PC-9 (cell line): ENCODE results near the gene NCBP2L. TPM values are rescaled to one million over a fixed set of nuclear protein-coding genes. Genes with fewer than 3 reads are reported as not detected.

Source experiments
- BruUV-seq: library from RNA; stranded (reverse); fragments of 400-500 nt; replicated peaks from 2 replicates; lab custom pipeline; 2021; lab: Mats Ljungman, UMichigan
- CTCF ChIA-PET: fragments of 300-600 bp; sonication (Branson Sonifier 250); formaldehyde crosslinking; loops from one replicate; lab custom pipeline; 2022; ENCODE audit warnings: antibody characterized with exemption; lab: Charles Lee
- POLR2A ChIA-PET: fragments of 300-600 bp; sonication (Branson Sonifier 250); formaldehyde crosslinking; loops from one replicate; lab custom pipeline; 2022; ENCODE audit warnings: antibody characterized with exemption; ENCODE audit not compliant: unreplicated experiment; lab: Charles Lee
- DNase-seq, 2 experiments: peaks; one replicate each; pipeline versions ENCODE4 v3.0.0 to v3.0.0-alpha.2; 2015 to 2022; ENCODE audit warnings: mixed read lengths in 1 of 2
- H2AFZ ChIP-seq: fragments of 200-600 bp; sonication (generic); 2 replicates; pipeline ENCODE4 v1.8.1; 2017; ENCODE audit warnings: antibody characterized with exemption
- H3F3A ChIP-seq: fragments of 200-600 bp; sonication (generic); 2 replicates; pipeline ENCODE4 v1.8.1; 2017; ENCODE audit warnings: antibody characterized with exemption, mild to moderate bottlenecking, low read depth; ENCODE audit not compliant: insufficient read depth
- H3K27ac ChIP-seq: fragments of 200-600 bp; sonication (generic); 2 replicates; pipeline ENCODE4 v1.6.1; 2016; ENCODE audit warnings: mixed run types
- H3K27me3 ChIP-seq: fragments of 200-600 bp; sonication (generic); 2 replicates; pipeline ENCODE4 v1.6.1; 2016; ENCODE audit warnings: low read depth, mixed run types; ENCODE audit not compliant: insufficient read depth
- H3K36me3 ChIP-seq: fragments of 200-600 bp; sonication (generic); 2 replicates; pipeline ENCODE4 v1.6.1; 2016; ENCODE audit warnings: low read depth, mixed run types
- H3K4me1 ChIP-seq: fragments of 200-600 bp; sonication (generic); replicated peaks from 2 replicates; pipeline ENCODE4 v1.6.1; 2016; ENCODE audit warnings: mixed run types; ENCODE audit not compliant: insufficient read depth
- H3K4me2 ChIP-seq: fragments of 200-600 bp; sonication (generic); 2 replicates; pipeline ENCODE4 v1.6.1; 2017; ENCODE audit warnings: mixed run types
- H3K4me3 ChIP-seq: fragments of 200-600 bp; sonication (generic); 2 replicates; pipeline ENCODE4 v1.6.1; 2016; ENCODE audit warnings: mixed run types
- H3K79me2 ChIP-seq: fragments of 200-600 bp; sonication (generic); 2 replicates; pipeline ENCODE4 v1.6.1; 2017; ENCODE audit warnings: low read depth, mixed run types
- H3K9me2 ChIP-seq: fragments of 200-600 bp; sonication (generic); 2 replicates; pipeline ENCODE4 v1.8.1; 2017; ENCODE audit warnings: mild to moderate bottlenecking; ENCODE audit not compliant: insufficient read depth
- H3K9me3 ChIP-seq: fragments of 200-600 bp; sonication (generic); 2 replicates; pipeline ENCODE4 v1.8.1; 2016; ENCODE audit warnings: low read depth; ENCODE audit not compliant: insufficient read depth
- H4K20me1 ChIP-seq: fragments of 200-600 bp; sonication (generic); 2 replicates; pipeline ENCODE4 v1.8.1; 2017; ENCODE audit not compliant: insufficient read depth
- CTCF ChIP-seq: fragments of 200-600 bp; sonication (generic); conservative IDR thresholded peaks from 2 replicates; pipeline ENCODE4 v1.6.1; 2017; ENCODE audit warnings: mixed run types, antibody characterized with exemption, mild to moderate bottlenecking, moderate library complexity
- EZH2 ChIP-seq: fragments of 200-600 bp; sonication (generic); IDR thresholded peaks from 2 replicates; pipeline ENCODE4 v1.8.0; 2017; ENCODE audit warnings: antibody characterized with exemption, low read depth
- intact Hi-C: fragments of 100-400 bp; cut with micrococcal nuclease; formaldehyde crosslinking; loops from one replicate; pipeline ENCODE4 v1.10.0; 2022; ENCODE audit not compliant: unreplicated experiment
- total RNA-seq: library from RNA; stranded (reverse); gene quantifications from 2 replicates; pipeline ENCODE4 v1.2.3, GENCODE V29; 2021

The NCBP2L gene
- total RNA-seq, 1 experiment from 2014 or later = not detected

- intact Hi-C loops = no loop called here
- Histone ChIP-seq H3K4me1 (peaks cover 52% of the 10 kb centered on the region), H3K79me2 (peaks cover 4% of the 10 kb centered on the region; the same call in 1 of the 2 replicates), H3K27ac (no peak overlapping the region), H4K20me1 (no peaks in the 10 kb centered on the region), H3K4me2 (peak overlapping the region; percentile 50), H3K4me3 (no peak overlapping the region), H3K9me3 (peaks cover 2% of the 10 kb centered on the region; the same call in 1 of the 2 replicates), H3F3A (peaks cover 32% of the 10 kb centered on the region), H3K9me2 (no peaks in the 10 kb centered on the region), H3K36me3 (no peaks in the 10 kb centered on the region), H2AFZ (no peak overlapping the region), H3K27me3 (no peaks in the 10 kb centered on the region)
- no peak for DNase-seq
- BruUV-seq = no TSS peak
- TF ChIP-seq EZH2 (no peak), CTCF (no peak)
- ChIA-PET CTCF (no interaction called here), POLR2A (no interaction called here)
Observed at GRCh38 chrX:107764845-107765608, 12.5 kb upstream of the NCBP2L start.

GRCh38 chrX:107766470-107767150 is 10.9 kb upstream of the NCBP2L start:
- H3K36me3 ChIP-seq = no peaks in the 10 kb centered on the region
- peak overlapping the region; percentile 61 for H3K27ac ChIP-seq
- no peaks in the 10 kb centered on the region for H3K9me2 ChIP-seq
- no peaks in the 10 kb centered on the region for H4K20me1 ChIP-seq
- CTCF ChIA-PET = interaction anchor here (0.7 to 1.0 kb wide), 5 partner anchors 17 to 136 kb away, joined by 3 to 5 read pairs (median 4); no protein-coding TSS in a partner anchor
- intact Hi-C loops = loop anchor here (2.0 kb wide), 1 partner anchor 50 kb away; no protein-coding TSS in a partner anchor
- peak overlapping the region; percentile 4; the same call in 1 of the 2 replicates for H3K4me3 ChIP-seq
- H3K4me1 ChIP-seq = peaks cover 52% of the 10 kb centered on the region
- BruUV-seq = no TSS peak
- peak overlapping the region; percentile 39 for H2AFZ ChIP-seq
- peak overlapping the region; percentile 70 for H3K4me2 ChIP-seq
- H3K27me3 ChIP-seq = no peaks in the 10 kb centered on the region
- peaks cover 32% of the 10 kb centered on the region for H3F3A ChIP-seq
- H3K9me3 ChIP-seq = peaks cover 2% of the 10 kb centered on the region; the same call in 1 of the 2 replicates
- peak; percentile 61 to 88 for DNase-seq
- POLR2A ChIA-PET = interaction anchor here (0.6 kb wide), 1 partner anchor 631 kb away, joined by 4 read pairs; no protein-coding TSS in a partner anchor
- TF ChIP-seq CTCF = no peak
- no peak for TF ChIP-seq EZH2
- peaks cover 4% of the 10 kb centered on the region; the same call in 1 of the 2 replicates for H3K79me2 ChIP-seq

- ChIA-PET CTCF (no interaction called here), POLR2A (no interaction called here)
- H3K9me2 ChIP-seq = no peaks in the 10 kb centered on the region
- intact Hi-C loops = no loop called here
- H3K4me1 ChIP-seq = peaks cover 55% of the 10 kb centered on the region
- H3K79me2 ChIP-seq = peaks cover 4% of the 10 kb centered on the region; the same call in 1 of the 2 replicates
- H3K4me3 ChIP-seq = no peak overlapping the region
- H3K27me3 ChIP-seq = no peaks in the 10 kb centered on the region
- peaks cover 32% of the 10 kb centered on the region for H3F3A ChIP-seq
- no peak overlapping the region for H2AFZ ChIP-seq
- H3K27ac ChIP-seq = no peak overlapping the region
- no peak for DNase-seq
- no peaks in the 10 kb centered on the region for H3K9me3 ChIP-seq
- H4K20me1 ChIP-seq = no peaks in the 10 kb centered on the region
- TF ChIP-seq EZH2 = no peak
- no peak for TF ChIP-seq CTCF
- no peak overlapping the region for H3K4me2 ChIP-seq
- BruUV-seq = no TSS peak
- H3K36me3 ChIP-seq = no peaks in the 10 kb centered on the region
Observed at GRCh38 chrX:107768051-107768450, 9.5 kb upstream of the NCBP2L start.
